Myocyte (in vitro differentiated cells): ENCODE data around the gene OR10A4. TPM values are rescaled to one million over a fixed set of nuclear protein-coding genes. Genes with fewer than 3 reads are reported as not detected.
"Not testable (repeated sequence)": the region's sequence is repeated elsewhere in the genome, so short reads cannot be mapped to it uniquely, and the experiment has no call there.

Experiments used
- DNase-seq: peaks from one replicate; pipeline ENCODE4 v3.0.0-alpha.2; 2012; ENCODE audit warnings: low read depth
- polyA plus RNA-seq: library from polyadenylated mRNA; unstranded; fragments of >200 nt; gene quantifications from one replicate; pipeline ENCODE4 v1.2.1, GENCODE V29; 2012; ENCODE audit warnings: missing spikeins
- total RNA-seq: library from RNA; depleted of rRNA; stranded (reverse); fragments of >200 nt; gene quantifications from 2 replicates; pipeline ENCODE4 v1.2.3, GENCODE V29; 2014

OR10A4 gene
- total RNA-seq, result not detected in 2 replicates
- not detected for polyA plus RNA-seq

DNA sequence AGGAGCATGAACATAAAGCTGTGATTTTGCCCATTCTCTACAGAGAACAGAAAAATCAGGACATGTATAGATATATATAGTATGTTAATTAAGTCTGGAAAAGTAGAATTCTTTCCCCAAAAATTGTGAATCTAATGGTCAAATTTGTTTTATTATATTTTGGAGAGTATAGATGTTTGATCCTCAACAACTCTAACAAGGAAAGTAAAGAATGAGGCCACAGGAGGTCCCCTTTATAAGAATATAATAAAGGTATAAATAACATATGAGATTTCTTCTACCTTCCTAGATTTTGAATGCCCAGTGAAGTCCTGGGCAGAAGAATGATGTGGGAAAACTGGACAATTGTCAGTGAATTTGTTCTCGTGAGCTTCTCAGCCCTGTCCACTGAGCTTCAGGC, at the start of gene OR10A4:
Gene OR10A4, plus strand, starts transcription at position 301 of the 400 bp plus-strand sequence. Its CDS starts 23 bp downstream, at position 324.
- DNase-seq, result no peak

DNA sequence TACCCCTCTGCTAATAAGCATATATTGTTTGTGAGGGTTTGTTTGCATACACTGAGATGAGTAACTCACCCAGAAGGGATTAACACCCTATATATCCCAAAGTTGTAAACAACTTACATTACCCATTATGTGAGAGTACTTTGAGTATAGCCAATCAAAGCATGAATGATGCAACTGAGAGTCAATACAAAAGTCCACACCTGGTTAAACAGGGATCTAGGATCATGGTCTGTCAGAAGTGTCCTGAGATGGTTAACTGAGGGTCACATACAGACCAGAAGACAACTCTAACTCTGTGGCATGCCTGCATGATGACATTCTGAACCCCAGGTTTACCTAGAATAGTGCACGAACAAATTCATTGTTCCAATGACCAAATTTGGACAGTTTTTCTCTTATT, 48.3 kb upstream of the OR10A4 start:
- DNase-seq, result no peak

DNA sequence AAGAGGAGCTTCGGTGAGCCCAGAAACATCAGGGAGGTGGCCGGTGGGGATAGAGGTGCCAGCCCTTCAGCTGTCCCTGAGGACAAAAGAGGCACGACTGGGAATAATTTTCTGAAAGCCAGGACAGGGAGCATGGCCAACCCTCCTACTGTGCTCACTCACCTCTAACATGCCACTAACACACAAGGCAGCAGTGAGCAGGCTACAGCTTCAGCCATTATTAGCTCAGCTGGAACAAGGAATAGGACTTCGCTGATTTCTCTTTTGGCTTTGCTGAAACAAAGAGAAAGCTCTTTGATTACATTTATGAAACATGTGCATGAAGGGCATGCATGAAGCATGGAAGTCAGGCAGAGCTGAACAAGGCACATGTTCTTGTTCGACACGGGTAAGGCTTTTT, 43.1 kb upstream of the OR10A4 start:
- DNase-seq, result no peak

GRCh38 chr11:6834021-6834420, 42.4 kb upstream of the OR10A4 start:
- DNase-seq, result no peak

DNA sequence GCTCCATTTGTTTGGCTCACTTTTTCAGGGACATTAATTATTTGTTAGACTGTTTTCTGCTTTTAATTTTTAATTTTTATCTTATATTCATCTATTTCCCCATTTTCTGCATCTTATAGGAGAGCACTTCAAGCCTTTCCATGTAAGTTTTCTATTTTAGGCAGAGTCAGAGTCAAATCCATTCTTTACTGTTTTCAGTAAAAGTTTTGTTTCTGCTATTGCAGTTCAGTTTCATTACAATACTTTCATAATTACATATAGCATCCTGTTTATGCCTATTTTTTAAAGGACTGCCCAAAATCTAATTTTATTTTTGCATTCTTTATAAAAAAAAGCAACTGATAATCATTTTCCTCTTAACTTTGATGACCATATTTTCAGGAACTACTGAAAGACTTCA, 34.7 kb upstream of the OR10A4 start:
- no peak for DNase-seq

GRCh38 chr11:6843670-6844069, 32.8 kb upstream of the OR10A4 start:
- DNase-seq, result no peak

DNA sequence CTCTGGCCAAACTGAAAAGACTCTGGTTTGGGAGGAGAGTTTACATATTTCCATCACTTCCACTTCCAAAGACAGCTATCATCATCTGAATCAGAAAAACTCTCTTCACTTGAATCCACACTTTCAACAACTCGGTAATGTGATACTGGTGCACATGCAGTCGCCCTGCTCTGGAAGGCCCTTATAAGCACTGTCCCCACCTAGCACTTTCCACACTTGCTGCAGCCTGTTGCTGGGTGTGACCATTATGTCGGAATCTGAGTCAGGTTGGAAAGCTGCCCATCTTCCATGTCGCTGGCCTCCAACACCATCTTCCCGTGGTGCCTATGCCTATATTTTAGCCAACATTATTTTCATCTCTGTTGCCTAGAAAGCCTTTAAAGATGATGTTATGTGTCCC, 32.1 kb upstream of the OR10A4 start:
- DNase-seq, result peak; percentile 8

DNA sequence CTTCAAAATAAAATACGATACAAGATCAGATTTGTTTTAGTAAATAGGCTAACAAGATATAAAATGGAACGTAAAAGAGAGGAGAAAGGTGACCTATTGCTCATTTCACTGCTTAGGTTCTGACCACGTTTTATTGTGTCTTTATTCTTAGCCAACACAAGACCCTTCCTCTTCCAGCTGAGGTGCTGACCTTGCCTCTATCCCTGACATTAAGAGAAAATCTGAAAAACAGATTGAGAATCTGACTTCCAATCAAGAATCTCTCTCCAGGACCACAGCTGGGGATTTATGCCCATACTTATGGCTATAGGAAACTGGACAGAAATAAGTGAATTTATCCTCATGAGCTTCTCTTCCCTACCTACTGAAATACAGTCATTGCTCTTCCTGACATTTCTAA, 31.0 kb upstream of the OR10A4 start, which contains the start of gene OR10A5:
Gene OR10A5, plus strand, starts transcription at position 301 of the 400 bp plus-strand sequence. Its CDS starts 0 bp downstream, at position 301.
- DNase-seq, result no peak

GRCh38 chr11:6850526-6850925, 25.9 kb upstream of the OR10A4 start:
- no peak for DNase-seq

GRCh38 chr11:6854801-6855200, 21.6 kb upstream of the OR10A4 start:
- DNase-seq, result not testable (repeated sequence)

- peak; percentile 1 for DNase-seq
These were observed 20.4 kb upstream of the OR10A4 start for GRCh38 chr11:6855971-6856541.

DNA sequence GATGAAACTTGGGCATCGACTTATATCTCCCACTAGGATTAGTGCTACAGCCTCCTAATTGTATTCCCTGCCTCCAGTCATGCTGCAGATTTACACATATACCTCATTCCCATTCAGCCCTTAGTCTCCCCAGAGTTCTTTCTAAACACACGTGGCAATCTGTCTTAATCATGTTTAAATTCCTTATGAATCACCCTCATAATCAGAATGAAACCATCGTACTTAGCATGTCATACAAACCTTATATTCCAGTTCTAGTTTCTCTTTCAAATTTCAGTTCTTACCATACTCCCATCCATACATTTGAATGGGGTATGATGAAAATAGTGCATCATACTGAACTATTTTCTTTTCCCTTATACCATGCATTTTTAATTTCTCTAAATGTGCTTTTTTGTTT, 19.6 kb upstream of the OR10A4 start:
- DNase-seq, result no peak

DNA sequence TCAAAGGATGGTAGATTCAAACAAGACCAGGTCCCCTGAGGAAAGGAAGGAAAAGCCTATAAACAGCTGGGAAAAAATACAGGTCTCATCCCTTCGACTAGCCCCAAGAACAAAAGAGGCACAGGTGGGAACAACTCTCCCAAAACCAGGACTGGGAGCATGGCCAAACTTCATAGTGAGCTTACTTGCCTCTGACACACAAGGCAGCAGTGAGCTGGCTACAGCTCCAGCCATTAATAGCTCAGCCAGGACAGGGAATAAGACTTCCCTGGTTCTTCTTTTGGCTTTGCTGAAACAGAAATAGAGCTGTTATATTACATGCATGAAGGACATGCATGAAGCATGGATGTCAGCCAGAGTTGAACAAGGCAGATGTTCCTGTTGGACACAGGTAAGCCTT, 13.5 kb upstream of the OR10A4 start, which contains the start of gene OR10A2:
Gene OR10A2, plus strand, starts transcription at position 97 of the 400 bp plus-strand sequence. CDS start 6,698 bp downstream, outside the sequence.
- peak; percentile 26 for DNase-seq

DNA sequence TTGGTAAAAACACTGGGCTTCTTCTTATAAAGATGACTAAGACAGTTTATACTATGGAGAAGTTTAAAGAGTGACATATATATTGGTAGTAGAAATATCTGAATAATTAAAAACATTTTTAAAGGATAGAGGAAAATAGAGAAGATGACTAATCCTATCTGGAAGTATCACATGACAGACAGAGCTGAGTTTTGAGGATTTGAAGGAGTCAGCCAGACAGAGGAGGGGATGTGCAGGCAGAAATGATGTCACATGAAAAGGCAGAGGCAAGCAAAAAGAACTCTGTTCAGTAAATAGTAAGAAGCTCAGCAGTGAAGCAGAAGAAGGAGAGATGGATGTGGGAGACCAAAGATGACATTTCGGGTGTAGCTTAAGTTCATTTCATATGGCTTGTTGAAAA, 12.0 kb upstream of the OR10A4 start:
- DNase-seq, result peak; percentile 18

GRCh38 chr11:6871278-6871677, 5.1 kb upstream of the OR10A4 start:
- DNase-seq, result no peak

GRCh38 chr11:6875761-6876160, 664 bp upstream of the OR10A4 start:
- DNase-seq, result no peak

GRCh38 chr11:6876914-6877313, 489 bp downstream of the OR10A4 start:
- DNase-seq, result no peak

DNA sequence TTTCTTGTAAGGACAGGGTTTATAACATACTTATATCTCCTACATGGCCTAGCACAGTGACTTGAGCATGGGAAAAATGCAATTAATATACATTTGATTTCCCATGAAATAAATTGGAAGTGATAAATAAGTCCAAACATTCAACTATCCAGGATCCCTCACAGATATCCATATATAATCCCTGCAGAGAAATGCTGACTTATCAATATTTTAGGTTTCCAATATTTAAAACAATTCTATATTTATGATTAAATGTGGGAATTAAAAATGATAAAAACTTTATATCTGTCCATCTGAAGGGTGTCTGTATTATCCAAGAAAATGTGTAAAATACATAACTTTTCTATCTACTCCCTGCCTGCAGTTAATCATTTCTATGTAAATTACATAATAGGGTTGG, 6.3 kb downstream of the OR10A4 start:
- DNase-seq, result no peak

DNA sequence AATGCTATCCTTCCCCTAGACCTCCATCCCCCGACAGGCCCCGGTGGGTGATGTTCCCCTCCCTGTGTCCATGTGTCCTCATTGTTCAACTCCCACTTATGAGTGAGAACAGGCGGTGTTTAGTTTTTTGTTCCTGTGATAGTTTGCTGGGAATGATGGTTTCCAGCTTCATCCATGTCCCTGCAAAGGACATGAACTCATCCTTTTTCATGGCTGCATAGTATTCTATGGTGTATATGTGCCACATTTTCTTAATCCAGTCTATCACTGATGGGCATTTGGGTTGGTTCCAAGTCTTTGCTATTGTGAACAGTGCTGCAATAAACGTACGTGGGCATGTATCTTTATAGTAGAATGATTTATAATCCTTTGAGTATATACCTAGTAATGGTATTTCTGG, 11.3 kb downstream of the OR10A4 start:
- DNase-seq, result not testable (repeated sequence)

DNA sequence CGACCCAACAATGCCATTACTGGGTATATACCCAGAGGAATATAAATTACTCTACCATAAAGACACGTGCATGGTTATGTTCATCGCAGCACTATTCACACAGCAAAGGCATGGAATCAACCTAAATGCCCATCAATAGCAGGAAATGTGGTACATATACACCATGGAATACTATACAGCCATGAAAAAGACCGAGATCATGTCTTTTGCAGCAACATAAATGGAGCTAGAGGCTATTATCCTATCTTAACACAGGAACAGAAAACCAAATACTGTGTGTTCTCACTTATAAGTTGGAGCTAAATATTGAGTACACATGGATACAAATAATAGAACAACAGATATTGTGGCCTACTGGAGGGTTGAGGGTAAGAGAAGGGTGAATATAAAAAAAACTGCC, 12.4 kb downstream of the OR10A4 start:
- DNase-seq, result no peak

GRCh38 chr11:6889835-6890234, 13.4 kb downstream of the OR10A4 start:
- DNase-seq, result no peak

GRCh38 chr11:6892400-6892799, 16.0 kb downstream of the OR10A4 start, which contains the start of gene OR2D2:
Gene OR2D2 (minus strand): TSS chr11:6892500. CDS start chr11:6892500, 0 bp downstream.
- DNase-seq, result no peak

DNA sequence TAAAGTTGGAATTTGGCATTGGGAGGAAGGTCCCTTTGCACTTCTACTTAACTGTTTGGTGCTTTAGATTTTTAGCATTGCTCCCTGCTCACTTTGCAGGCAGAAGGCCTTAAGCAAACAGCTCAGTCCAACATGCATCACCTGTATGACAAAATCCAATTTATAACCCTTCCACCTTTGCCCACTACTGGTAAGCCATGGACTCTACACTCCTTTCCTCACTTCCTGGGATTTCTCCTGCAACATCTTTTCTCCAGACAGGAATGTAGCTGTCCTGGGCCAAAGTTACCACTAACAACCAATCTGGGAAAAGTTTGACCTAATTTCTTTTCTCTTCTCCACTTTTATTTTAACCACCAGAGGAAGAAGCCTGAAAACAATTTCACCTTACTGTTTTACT, 17.7 kb downstream of the OR10A4 start:
- DNase-seq, result no peak
